ENCODE data around the gene KRTAP10-1. TPM values are rescaled to one million over a fixed set of nuclear protein-coding genes. Genes with fewer than 3 reads are reported as not detected.

KRTAP10-1 gene
- total RNA-seq, 1 experiment from 2014 or later = not detected

DNA sequence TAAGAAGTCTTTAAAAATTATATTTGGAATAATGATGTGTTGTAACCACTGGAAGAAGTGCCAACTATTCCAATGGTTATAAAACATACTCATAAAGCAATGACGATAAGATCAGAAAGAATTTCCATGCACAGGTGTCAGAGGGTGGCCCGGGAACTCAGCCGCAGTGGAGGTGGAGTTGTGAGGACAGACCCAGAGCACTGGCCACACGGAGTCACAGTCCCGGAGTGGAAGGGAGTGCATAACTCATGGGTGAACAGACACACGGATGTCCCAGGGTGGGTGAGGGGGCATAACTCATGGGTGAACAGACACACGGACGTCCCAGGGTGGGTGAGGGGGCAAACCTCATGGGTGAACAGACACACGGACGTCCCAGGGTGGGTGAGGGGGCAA lies 36.0 kb upstream of the KRTAP10-1 start:
- Mint-ChIP-seq H3K27ac (no peak overlapping the region), H3K4me3 (no peak overlapping the region), H3K27me3 (ENCODE audit: low read depth) (peaks cover 22% of the 10 kb centered on the region), H3K36me3 (ENCODE audit: insufficient read depth in 1 of 3, low read depth in 3 of 3) (peaks cover 3 to 33% (median 15%) of the 10 kb centered on the region in 3 experiments; a peak in 6 of 7 replicates), H3K4me1 (peaks cover 9 to 24% of the 10 kb centered on the region in 2 experiments), H3K9me3 (peaks cover 24 to 30% of the 10 kb centered on the region in 2 experiments)
- Histone ChIP-seq H3K23ac (ENCODE audit: insufficient read length, low read depth, low read length) (no peak overlapping the region), H3K4me2 (ENCODE audit: insufficient read depth, insufficient read length, low read length) (no peak overlapping the region), H3K4me1 (ENCODE audit: insufficient read depth, low read length) (no peaks in the 10 kb centered on the region), H3K18ac (ENCODE audit: insufficient read length, low read depth, low read length) (no peak overlapping the region), H4K5ac (ENCODE audit: insufficient read length, low read depth, low read length) (no peak overlapping the region), H4K91ac (ENCODE audit: insufficient read length, low read depth, low read length) (no peak overlapping the region), H4K20me1 (ENCODE audit: control insufficient read depth, insufficient read depth, insufficient read length) (no peaks in the 10 kb centered on the region), H3K23me2 (ENCODE audit: insufficient read length, low read depth, low read length, poor library complexity, severe bottlenecking) (no peaks in the 10 kb centered on the region), H2BK20ac (ENCODE audit: low read depth, low read length, poor library complexity, severe bottlenecking) (no peak overlapping the region), H2BK120ac (ENCODE audit: low read depth, low read length, poor library complexity, severe bottlenecking) (no peak overlapping the region), H3K56ac (ENCODE audit: insufficient read length, low read depth, low read length) (no peak overlapping the region), H2BK5ac (ENCODE audit: insufficient read length, low read length) (no peak overlapping the region), H2BK15ac (ENCODE audit: low read depth, low read length) (no peak overlapping the region), H3T11ph (ENCODE audit: low read length) (no peak overlapping the region), H3K4ac (ENCODE audit: low read depth, low read length) (no peak overlapping the region), H3K79me1 (ENCODE audit: insufficient read depth, low read depth, low read length, poor library complexity, severe bottlenecking) (no peaks in the 10 kb centered on the region), H2AFZ (ENCODE audit: low read length) (no peak overlapping the region), H2BK12ac (ENCODE audit: insufficient read length, low read depth, low read length) (no peak overlapping the region), H3K9ac (ENCODE audit: extremely low read depth, insufficient read length, low read length) (no peak overlapping the region), H3K79me2 (ENCODE audit: insufficient read depth, low read length) (no peaks in the 10 kb centered on the region), H3K9me3 (ENCODE audit: control insufficient read depth, low read depth, low read length) (no peaks in the 10 kb centered on the region), H2AK5ac (ENCODE audit: insufficient read length, low read length) (no peak overlapping the region), H3K27ac (ENCODE audit: insufficient read length, low read depth, low read length) (no peak overlapping the region), H3K14ac (ENCODE audit: insufficient read depth, low read length) (no peak overlapping the region), H4K8ac (replicated peaks; ENCODE audit: insufficient read length, low read depth, low read length) (no peak overlapping the region), H3K27me3 (ENCODE audit: insufficient read depth, low read length) (no peaks in the 10 kb centered on the region)
- TF ChIP-seq, protein P1, sequence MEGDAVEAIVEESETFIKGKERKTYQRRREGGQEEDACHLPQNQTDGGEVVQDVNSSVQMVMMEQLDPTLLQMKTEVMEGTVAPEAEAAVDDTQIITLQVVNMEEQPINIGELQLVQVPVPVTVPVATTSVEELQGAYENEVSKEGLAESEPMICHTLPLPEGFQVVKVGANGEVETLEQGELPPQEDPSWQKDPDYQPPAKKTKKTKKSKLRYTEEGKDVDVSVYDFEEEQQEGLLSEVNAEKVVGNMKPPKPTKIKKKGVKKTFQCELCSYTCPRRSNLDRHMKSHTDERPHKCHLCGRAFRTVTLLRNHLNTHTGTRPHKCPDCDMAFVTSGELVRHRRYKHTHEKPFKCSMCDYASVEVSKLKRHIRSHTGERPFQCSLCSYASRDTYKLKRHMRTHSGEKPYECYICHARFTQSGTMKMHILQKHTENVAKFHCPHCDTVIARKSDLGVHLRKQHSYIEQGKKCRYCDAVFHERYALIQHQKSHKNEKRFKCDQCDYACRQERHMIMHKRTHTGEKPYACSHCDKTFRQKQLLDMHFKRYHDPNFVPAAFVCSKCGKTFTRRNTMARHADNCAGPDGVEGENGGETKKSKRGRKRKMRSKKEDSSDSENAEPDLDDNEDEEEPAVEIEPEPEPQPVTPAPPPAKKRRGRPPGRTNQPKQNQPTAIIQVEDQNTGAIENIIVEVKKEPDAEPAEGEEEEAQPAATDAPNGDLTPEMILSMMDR (conservative IDR thresholded peaks at IDR 0.05) = no peak
- no CpG with 5 or more reads among the region's 10 CpGs for WGBS (ENCODE audit: extremely low coverage, insufficient read length, low lambda C conversion rate)
- DNase-seq = no peak
